GM21528 (cell line): Measurements from ENCODE around the gene NAT10.
A peak's percentile ranks its signal among the peaks of the same experiment; 100 is the strongest.

ENCODE experiments used
- ATAC-seq: cut with Tn5 transposase; IDR thresholded peaks from one replicate; pipeline ENCODE4 v1.9.1; 2021; ENCODE audit warnings: mild to moderate bottlenecking, moderate library complexity; ENCODE audit not compliant: unreplicated experiment, low FRiP score

NAT10 gene

DNA sequence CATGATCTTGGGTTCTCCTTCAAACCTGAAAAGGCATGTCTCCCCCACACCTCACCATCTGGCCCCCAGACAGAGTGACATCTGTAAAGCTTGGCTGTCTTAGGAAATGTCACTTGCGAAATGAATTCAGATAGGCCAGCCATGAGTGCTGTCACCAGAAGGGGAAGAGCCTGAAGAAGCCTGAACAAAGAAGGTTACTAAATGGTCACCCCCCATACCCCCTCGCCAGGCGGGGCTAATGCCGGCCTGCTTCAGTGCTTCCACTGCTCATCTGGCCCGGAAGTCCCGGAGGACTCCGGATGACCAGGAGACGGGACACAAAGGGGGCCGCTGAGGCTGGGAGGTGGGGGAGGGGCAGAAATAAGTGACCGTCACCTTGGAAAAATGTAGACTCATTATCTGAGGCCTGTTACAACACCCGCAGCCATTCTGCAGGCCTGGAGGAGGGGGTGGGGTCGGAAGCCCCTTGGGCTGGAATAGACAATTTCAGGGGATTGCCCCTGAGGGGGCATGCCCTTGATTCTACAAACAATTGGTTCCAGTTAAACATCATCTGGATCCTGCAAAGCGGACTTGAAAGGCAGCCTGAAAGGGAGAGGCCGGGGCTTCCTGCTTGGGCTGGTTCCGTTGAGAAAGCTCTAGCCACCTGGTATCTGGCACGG lies 43.2 kb downstream of the NAT10 start:
- no peak for ATAC-seq

- no peak for ATAC-seq
These were observed 43.8 kb downstream of the NAT10 start for GRCh38 chr11:34149274-34149673.

GRCh38 chr11:34149786-34150185 lies 44.4 kb downstream of the NAT10 start:
- ATAC-seq = no peak

DNA sequence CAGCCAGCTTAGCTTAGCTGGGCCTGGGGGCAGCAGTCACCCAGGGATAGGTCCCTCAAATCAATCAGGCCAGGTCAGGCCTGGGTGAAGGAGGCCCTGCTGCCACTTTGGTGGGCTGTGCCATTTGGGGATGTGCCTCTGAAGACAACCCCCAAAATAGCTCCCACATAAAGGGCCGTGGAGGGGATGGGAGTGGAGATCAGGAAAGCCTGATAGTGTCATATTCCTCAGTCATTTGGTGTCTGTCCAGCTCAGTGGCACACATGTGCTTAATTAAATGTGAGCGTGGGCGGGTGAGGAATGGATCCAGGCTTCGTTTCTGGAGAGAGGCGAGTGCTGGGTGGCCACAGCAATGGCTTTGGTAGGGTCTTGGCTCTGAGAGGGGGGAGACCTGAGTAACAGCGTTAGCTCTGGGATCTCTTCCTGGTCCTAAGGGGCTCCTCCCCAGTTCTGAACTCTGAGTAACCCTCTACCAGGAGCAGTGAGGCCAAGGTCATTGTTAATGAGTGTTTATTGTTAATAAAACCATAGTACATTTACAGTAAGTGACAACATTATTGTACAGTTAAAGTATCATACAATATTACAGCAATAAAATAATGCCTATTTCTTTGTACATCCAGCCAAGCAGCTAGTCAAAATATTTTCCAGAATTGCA lies 45.2 kb downstream of the NAT10 start:
- ATAC-seq = no peak

- ATAC-seq = no peak
These were observed 45.7 kb downstream of the NAT10 start for GRCh38 chr11:34151166-34151565.

DNA sequence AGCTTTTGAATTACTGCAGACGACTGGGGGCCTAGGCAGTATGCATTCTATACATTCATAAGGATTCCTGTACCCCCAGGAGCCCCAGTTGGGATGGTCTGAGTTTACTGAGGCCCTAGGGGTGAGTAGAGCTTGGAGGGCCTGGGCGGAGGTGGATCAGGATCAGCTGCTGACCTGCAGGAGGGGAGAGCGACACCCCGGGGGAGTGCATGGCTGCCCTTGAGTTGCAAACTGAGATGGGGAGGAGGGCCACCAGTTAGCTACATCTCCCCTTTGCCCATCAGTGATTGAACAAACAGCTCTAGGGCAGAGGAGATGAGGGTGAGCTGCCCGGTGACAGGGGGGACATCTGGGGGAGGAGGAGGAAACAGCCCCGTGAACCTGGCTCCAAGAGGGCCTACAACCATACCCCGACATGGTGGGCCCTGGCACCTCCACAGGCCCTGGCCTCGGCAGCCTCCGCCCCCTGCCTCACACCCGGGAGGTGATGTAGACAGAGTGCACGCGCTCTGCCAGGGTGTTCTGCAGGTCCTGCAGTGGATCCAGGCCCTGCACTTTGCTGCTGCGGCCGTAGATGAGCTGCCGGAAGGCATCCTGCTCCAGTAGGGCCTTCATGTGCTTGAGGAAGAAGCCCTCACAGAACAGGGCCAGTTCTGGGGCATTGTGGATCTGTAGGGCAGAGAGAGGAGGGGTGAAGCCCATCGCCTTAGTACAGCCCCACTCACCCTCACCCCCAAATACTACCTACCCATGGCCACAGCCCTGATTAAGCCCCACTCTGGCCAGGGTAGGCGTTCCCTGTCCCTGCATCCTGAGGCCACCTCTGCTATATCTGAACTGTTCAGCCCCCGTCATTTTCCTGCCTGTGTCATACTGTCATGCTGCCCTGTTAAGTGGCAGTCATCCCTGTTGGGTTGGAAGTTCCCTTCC lies 46.8 kb downstream of the NAT10 start:
- ATAC-seq = no peak

GRCh38 chr11:34154059-34154875 lies 48.8 kb downstream of the NAT10 start:
- ATAC-seq = peak; percentile 73

GRCh38 chr11:34155057-34155756 lies 49.8 kb downstream of the NAT10 start:
- ATAC-seq = no peak

- ATAC-seq = no peak
These were observed 50.3 kb downstream of the NAT10 start for GRCh38 chr11:34155757-34156062.

DNA sequence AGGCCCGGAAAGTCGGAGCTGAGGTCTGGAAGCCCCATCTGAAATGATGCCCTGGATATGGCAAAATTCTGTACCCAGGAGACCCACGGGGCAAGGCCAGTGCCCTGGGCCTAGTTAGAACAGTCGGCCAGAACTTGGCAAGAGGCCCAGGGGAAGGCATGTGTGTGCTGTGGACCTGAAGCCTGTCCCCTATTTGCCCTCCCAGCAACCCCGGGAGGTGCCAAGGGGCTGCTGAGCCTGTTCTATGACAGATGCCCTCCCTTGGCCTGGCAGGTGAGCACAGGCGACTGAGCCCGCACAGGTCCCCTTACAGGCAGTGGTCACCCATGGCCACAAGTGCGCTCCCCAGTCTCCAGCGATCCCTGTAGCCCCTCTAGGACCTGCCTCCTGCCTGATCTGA lies 51.7 kb downstream of the NAT10 start:
- no peak for ATAC-seq

GRCh38 chr11:34158661-34159060 lies 53.2 kb downstream of the NAT10 start:
- ATAC-seq = no peak

DNA sequence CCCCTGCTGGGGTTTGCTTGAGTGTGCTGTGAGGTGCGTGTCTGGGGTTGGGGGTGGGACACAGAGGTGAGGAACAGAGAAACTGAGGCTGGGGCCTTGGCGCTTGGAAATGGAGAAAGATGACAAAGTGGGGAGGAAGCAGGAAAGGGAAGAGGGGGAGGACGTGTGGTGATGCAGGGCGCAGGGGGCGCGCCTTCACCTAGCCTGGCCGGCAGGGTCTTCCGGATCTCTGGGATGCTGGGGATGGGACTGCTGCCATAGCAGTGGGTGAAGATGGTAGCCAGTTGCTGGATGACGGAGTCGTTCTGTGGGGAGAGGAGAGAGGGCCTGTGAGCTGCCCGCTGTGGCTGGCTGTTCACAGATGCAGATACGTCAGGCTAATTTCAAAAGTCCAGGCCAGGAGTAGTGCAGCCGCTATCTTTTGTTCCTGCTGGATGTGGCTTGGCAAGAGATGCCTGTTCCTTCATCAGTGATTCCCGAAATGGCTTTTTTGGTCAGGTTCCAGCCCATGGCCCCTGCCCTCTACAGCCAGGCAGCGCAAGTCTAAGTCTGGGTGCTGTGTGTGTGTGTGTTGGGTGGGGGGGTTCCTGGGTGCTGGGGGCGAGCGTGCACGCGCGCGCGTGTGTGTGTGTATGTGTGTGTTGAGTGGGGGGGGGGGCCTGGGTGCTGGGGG lies 54.8 kb downstream of the NAT10 start:
- ATAC-seq = no peak

GRCh38 chr11:34160791-34161190 lies 55.4 kb downstream of the NAT10 start:
- no peak for ATAC-seq

GRCh38 chr11:34161361-34161760 lies 55.9 kb downstream of the NAT10 start:
- no peak for ATAC-seq

- ATAC-seq = no peak
These were observed 56.5 kb downstream of the NAT10 start for GRCh38 chr11:34161812-34162492.

DNA sequence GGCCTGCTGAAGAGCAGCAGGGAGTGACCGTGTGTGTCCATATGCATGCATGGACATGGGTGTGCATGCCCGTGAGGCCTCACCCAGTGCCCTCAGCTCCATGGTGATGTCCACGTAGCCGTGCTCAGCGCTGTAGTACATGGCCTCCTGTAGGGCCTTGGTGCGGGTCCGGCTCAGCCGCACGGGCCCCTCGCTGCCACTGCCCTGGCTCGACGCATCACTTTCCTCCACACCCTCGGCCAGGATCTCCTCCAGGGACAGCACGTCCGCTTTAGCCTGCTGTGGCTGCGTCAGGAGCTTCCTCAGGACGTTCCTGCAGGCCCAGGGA lies 57.0 kb downstream of the NAT10 start:
- ATAC-seq = no peak

DNA sequence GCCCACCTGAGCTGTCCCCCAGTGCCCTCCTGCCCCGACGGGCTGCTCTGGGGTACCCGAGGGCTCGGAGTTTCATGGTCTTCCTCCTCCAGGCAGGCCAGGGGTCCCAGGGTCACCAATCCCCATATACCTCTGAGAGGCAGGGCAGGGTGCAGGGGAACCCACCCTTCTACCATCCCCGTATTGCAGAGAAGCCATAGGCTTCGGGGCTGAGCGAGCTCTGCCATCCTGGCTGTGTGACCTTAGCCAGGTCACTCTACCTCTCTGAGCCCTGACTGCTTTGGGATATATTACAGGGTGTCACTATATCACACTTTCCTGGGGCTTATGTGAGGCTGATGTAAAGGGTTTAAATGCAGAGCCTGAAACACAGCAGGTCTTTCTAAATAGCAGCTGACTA lies 57.4 kb downstream of the NAT10 start:
- ATAC-seq = no peak

- no peak for ATAC-seq
These were observed 59.7 kb downstream of the NAT10 start for GRCh38 chr11:34165121-34165520.
